ENCODE measurements around the gene PRM3. TPM values are rescaled to one million over a fixed set of nuclear protein-coding genes. Genes with fewer than 3 reads are reported as not detected.

PRM3 gene
- total and polyA plus RNA-seq, 12 donors, result not detected

DNA sequence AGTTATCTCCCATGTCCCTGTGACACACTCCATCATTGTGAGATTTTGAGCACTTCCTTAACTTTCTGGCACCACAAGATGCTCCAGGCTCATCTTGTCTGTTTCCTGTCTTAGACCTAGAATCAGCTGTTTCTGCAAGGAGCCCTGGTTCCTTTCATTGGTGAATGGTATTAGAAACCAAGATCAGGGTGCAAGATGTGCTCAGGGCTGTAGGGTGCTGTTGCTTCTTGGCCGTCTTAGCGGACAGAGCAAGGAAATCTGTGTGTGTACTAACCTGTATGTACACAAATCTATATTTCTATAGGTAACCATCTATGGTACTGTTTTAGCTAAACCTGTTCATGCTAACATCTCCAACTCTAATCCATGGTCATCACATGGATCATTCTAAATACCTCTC lies 15.8 kb upstream of the PRM3 start:
- H3K4me1 ChIP-seq (replicated peaks in 1 of 2), result no peaks in the 10 kb centered on the region
- WGBS, 4 donors, result 96 to 100% (median 97%) methylated on average over 2 of the region's 2 CpGs
- H3K27ac ChIP-seq, result no peak overlapping the region
- H3K36me3 ChIP-seq (replicated peaks in 1 of 2), result no peaks in the 10 kb centered on the region
- DNase-seq, result no peak
- H3K9me3 ChIP-seq (replicated peaks in 1 of 3), result no peaks in the 10 kb centered on the region
- TF ChIP-seq POLR2A (IDR thresholded peaks at IDR 0.05), result no peak
- TF ChIP-seq, protein P1, sequence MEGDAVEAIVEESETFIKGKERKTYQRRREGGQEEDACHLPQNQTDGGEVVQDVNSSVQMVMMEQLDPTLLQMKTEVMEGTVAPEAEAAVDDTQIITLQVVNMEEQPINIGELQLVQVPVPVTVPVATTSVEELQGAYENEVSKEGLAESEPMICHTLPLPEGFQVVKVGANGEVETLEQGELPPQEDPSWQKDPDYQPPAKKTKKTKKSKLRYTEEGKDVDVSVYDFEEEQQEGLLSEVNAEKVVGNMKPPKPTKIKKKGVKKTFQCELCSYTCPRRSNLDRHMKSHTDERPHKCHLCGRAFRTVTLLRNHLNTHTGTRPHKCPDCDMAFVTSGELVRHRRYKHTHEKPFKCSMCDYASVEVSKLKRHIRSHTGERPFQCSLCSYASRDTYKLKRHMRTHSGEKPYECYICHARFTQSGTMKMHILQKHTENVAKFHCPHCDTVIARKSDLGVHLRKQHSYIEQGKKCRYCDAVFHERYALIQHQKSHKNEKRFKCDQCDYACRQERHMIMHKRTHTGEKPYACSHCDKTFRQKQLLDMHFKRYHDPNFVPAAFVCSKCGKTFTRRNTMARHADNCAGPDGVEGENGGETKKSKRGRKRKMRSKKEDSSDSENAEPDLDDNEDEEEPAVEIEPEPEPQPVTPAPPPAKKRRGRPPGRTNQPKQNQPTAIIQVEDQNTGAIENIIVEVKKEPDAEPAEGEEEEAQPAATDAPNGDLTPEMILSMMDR (IDR thresholded peaks at IDR 0.05), result no peak
- H3K4me3 ChIP-seq, result no peak overlapping the region
- H3K27me3 ChIP-seq, result no peaks in the 10 kb centered on the region
- intact Hi-C loops (cut with DNase I), result no loop called here

DNA sequence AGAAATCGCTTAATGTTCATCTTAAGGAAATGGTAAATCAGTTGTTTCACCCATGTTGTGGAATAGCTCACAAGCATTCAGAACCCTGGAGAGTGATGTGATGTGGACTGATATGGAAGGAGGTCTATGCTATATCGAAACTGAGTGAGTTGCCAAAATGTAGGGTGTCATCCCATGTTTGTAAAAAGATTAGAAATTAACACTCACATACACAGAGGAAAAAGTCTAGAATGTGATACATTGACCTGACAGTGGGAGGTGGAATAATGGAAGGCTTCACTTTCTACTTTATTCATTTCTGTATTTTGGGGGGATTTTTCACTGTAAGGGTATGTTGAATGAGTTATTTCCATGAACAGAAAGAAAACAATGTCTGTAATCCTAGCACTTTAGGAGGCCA lies 12.4 kb upstream of the PRM3 start:
- intact Hi-C loops (cut with DNase I), result no loop called here
- DNase-seq, result no peak

DNA sequence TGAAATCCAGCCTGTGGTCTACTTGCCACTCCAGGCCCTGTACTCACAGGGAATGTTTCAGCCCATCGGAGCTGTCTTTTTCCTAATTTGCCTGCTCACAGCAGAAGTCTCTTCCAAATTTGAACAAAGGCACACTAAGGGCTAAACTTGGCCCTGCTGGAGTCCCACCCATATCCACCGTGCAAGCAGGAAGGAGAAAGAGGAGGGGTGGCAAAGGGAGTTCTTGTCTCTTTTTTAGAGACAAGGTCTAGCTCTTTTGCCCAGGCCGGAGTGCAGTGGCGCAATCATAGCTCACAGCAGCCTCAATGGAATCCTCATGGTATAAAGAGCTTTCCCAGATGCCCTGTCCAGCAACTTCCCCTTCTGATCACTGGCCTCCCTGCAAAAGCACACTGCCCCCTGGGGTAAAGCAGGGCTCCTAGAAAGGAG lies 10.4 kb upstream of the PRM3 start:
- no peak overlapping the region for H3K4me3 ChIP-seq

More for the DNA sequence above, 12.4 kb upstream of the PRM3 start:
- no peaks in the 10 kb centered on the region for H3K4me1 ChIP-seq (replicated peaks in 1 of 2)
- H3K36me3 ChIP-seq (replicated peaks in 1 of 2), result no peaks in the 10 kb centered on the region
- H3K9me3 ChIP-seq (replicated peaks in 1 of 3), result no peaks in the 10 kb centered on the region
- H3K4me3 ChIP-seq, result no peak overlapping the region
- no peak overlapping the region for H3K27ac ChIP-seq
- no peaks in the 10 kb centered on the region for H3K27me3 ChIP-seq
- TF ChIP-seq, protein P1 (IDR thresholded peaks at IDR 0.05), result no peak
- TF ChIP-seq POLR2A (IDR thresholded peaks at IDR 0.05), result no peak
- 85 to 95% (median 88%) methylated on average over 2 of the region's 2 CpGs for WGBS, 4 donors

DNA sequence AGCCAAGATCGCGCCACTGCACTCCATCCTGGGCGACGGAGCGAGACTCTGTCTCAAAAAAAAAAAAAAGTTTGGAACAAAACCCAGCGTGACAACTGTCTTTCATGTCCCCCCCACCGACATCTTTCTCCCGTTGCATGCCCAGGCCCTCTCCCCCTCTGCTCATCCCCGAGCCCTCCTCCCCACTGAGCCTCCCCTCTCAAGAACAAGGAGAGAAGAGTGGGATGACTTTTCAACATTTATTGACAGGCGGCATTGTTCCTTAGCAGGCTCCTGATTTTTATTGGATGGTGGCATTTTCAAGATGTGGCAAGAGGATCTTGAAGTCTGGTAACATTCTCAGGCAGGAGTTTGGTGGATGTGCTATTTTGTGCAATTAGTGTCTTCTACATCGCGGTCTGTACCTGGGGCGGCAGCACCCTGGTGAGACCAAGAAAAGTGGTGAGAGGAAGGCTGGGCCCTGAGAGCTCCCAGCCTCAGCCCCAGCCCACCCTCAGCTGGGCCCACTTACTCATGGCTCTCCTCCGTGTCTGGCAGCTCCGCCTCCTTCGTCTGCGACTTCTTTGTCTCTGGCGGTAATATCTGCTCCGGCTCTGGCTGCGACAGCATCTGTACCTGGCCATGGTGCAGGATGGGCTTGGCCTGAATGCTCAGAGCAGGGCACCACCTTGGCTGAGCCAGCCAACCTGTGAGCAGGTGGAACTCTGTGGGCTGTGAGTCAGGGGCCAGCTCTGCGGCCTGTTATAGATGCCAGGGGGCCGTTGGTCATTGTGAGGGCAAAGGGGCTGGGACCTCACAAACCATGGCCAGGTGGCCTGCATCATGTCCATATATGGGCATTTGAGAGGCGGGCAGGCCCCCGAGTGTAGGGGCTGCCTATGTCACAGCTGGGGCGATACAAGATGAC lies 7.4 kb upstream of the PRM3 start, which contains the start of gene PRM1:
Gene PRM1 (minus strand): TSS at position 715 of the 907 bp plus-strand sequence. CDS start 92 bp downstream, at position 623.
- no peaks in the 10 kb centered on the region for H3K4me1 ChIP-seq (replicated peaks in 1 of 2)
- no peak for TF ChIP-seq POLR2A (IDR thresholded peaks at IDR 0.05)
- TF ChIP-seq, protein P1 (IDR thresholded peaks at IDR 0.05), result no peak
- 86 to 89% (median 87%) methylated on average over 17 to 25 of the region's 25 CpGs for WGBS, 4 donors
- no peaks in the 10 kb centered on the region for H3K27me3 ChIP-seq
- H3K27ac ChIP-seq, result no peak within 1 kb of the TSS
- DNase-seq, result no peak
- no peak within 1 kb of the TSS for H3K4me3 ChIP-seq
- intact Hi-C loops (cut with DNase I), result no loop called here
- no peaks in the 10 kb centered on the region for H3K9me3 ChIP-seq (replicated peaks in 1 of 3)
- H3K36me3 ChIP-seq (replicated peaks in 1 of 2), result no peaks in the 10 kb centered on the region

More for the DNA sequence above, 10.4 kb upstream of the PRM3 start:
- WGBS, 4 donors, result 66 to 78% (median 75%) methylated on average over 2 to 4 of the region's 4 CpGs
- H3K27ac ChIP-seq, result no peak overlapping the region
- no peaks in the 10 kb centered on the region for H3K4me1 ChIP-seq (replicated peaks in 1 of 2)
- DNase-seq, result peak in 1 of 7 donors; percentile 17
- H3K27me3 ChIP-seq, result no peaks in the 10 kb centered on the region
- TF ChIP-seq POLR2A (IDR thresholded peaks at IDR 0.05), result no peak
- TF ChIP-seq, protein P1 (IDR thresholded peaks at IDR 0.05), result no peak
- no peaks in the 10 kb centered on the region for H3K9me3 ChIP-seq (replicated peaks in 1 of 3)
- no peaks in the 10 kb centered on the region for H3K36me3 ChIP-seq (replicated peaks in 1 of 2)
- intact Hi-C loops (cut with DNase I), result no loop called here

Data from adrenal gland (tissue), 12 donors.